ENCODE results near the gene NTM.
"Not testable (repeated sequence)": the region's sequence is repeated elsewhere in the genome, so short reads cannot be mapped to it uniquely, and the experiment has no call there.

NTM gene

GRCh38 chr11:131421066-131421855, 50.8 kb downstream of the NTM start:
- FAIRE-seq: no peak
- no peak for DNase-seq (ENCODE audit: insufficient read length, low spot score)
- no peak for TF ChIP-seq CTCF (IDR thresholded peaks at IDR 0.05; ENCODE audit: insufficient read depth, missing control alignments)

GRCh38 chr11:131422029-131422428, 51.6 kb downstream of the NTM start:
- no peak for TF ChIP-seq CTCF (IDR thresholded peaks at IDR 0.05; ENCODE audit: insufficient read depth, missing control alignments)
- DNase-seq (ENCODE audit: insufficient read length, low spot score) (no peak), FAIRE-seq (no peak)

- DNase-seq (ENCODE audit: insufficient read length, low spot score): no peak
- no peak for TF ChIP-seq CTCF (IDR thresholded peaks at IDR 0.05; ENCODE audit: insufficient read depth, missing control alignments)
Observed at GRCh38 chr11:131422496-131422895, 52.1 kb downstream of the NTM start.

GRCh38 chr11:131423688-131424087, 53.3 kb downstream of the NTM start:
- DNase-seq (ENCODE audit: insufficient read length, low spot score): no peak
- FAIRE-seq: no peak
- TF ChIP-seq CTCF (IDR thresholded peaks at IDR 0.05; ENCODE audit: insufficient read depth, missing control alignments): no peak

More at GRCh38 chr11:131422496-131422895, 52.1 kb downstream of the NTM start:
- no peak for FAIRE-seq

GRCh38 chr11:131424257-131424876, 54.0 kb downstream of the NTM start:
- not testable (repeated sequence) for DNase-seq (ENCODE audit: insufficient read length, low spot score); FAIRE-seq

GRCh38 chr11:131425285-131425684, 54.9 kb downstream of the NTM start:
- FAIRE-seq (no peak), DNase-seq (ENCODE audit: insufficient read length, low spot score) (no peak)
- no peak for TF ChIP-seq CTCF (IDR thresholded peaks at IDR 0.05; ENCODE audit: insufficient read depth, missing control alignments)

GRCh38 chr11:131428853-131429252, 58.4 kb downstream of the NTM start:
- FAIRE-seq: no peak
- TF ChIP-seq CTCF (IDR thresholded peaks at IDR 0.05; ENCODE audit: insufficient read depth, missing control alignments): no peak
- no peak for DNase-seq (ENCODE audit: insufficient read length, low spot score)
